K562 (cell line): Measurements from ENCODE around the gene GLG1. TPM values are rescaled to one million over a fixed set of nuclear protein-coding genes. Genes with fewer than 3 reads are reported as not detected.

Experiments
- ARID1B ChIP-seq: fragments of 450-650 bp; IDR thresholded peaks from 2 replicates; pipeline ENCODE4 v1.6.1; 2016; ENCODE audit warnings: antibody characterized with exemption, mild to moderate bottlenecking, inconsistent platforms
- BACH1 ChIP-seq: fragments of 200-800 bp; sonication (Bioruptor generic); IDR thresholded peaks from 2 replicates; pipeline ENCODE4 v1.6.1; 2016; ENCODE audit warnings: missing genetic modification characterization, missing compliant biosample characterization
- CREB1 ChIP-seq, 2 experiments: sonication (generic) in 1 of 2; formaldehyde crosslinking in 1 of 2; IDR thresholded peaks; 2 replicates each; pipeline versions ENCODE4 v1.6.1 to v1.8.0; 2012 to 2022; ENCODE audit warnings: inconsistent platforms in 1 of 2, mild to moderate bottlenecking in 1 of 2, missing genetic modification reagents in 1 of 2, moderate library complexity in 1 of 2
- EGR1 ChIP-seq: fragments of 450-650 bp; conservative IDR thresholded peaks from 2 replicates; pipeline ENCODE4 v1.6.1; 2017; ENCODE audit warnings: mild to moderate bottlenecking
- FOS ChIP-seq: IDR thresholded peaks from 3 replicates; pipeline ENCODE4 v1.6.1; 2011; ENCODE audit not compliant: insufficient read length; ENCODE audit errors: extremely low read depth
- L3MBTL2 ChIP-seq: fragments of 450-650 bp; IDR thresholded peaks from 2 replicates; pipeline ENCODE4 v1.6.1; 2016; ENCODE audit warnings: mild to moderate bottlenecking, moderate library complexity
- MAZ ChIP-seq, 2 experiments: fragments of 450-650 bp in 1 of 2; sonication (generic) in 1 of 2; formaldehyde crosslinking; IDR thresholded peaks in 1 of 2; conservative IDR thresholded peaks in 1 of 2; 2 replicates each; pipeline versions ENCODE4 v1.4.0 to v1.5.0; 2020; ENCODE audit warnings: mild to moderate bottlenecking in 1 of 2, missing genetic modification reagents in 1 of 2
- NBN ChIP-seq: fragments of 450-650 bp; IDR thresholded peaks from 2 replicates; pipeline ENCODE4 v1.6.1; 2016; ENCODE audit warnings: low read depth, mild to moderate bottlenecking
- SMARCA4 ChIP-seq: fragments of 450-650 bp; IDR thresholded peaks from 2 replicates; pipeline ENCODE4 v1.6.1; 2016
- SMARCC2 ChIP-seq: fragments of 450-650 bp; IDR thresholded peaks from 2 replicates; pipeline ENCODE4 v1.6.1; 2017; ENCODE audit warnings: antibody characterized with exemption, moderate library complexity, mild to moderate bottlenecking, low read depth
- SMARCE1 ChIP-seq: fragments of 450-650 bp; IDR thresholded peaks from 2 replicates; pipeline ENCODE4 v1.7.1; 2016; ENCODE audit warnings: mild to moderate bottlenecking
- STAT5A ChIP-seq: IDR thresholded peaks from 2 replicates; pipeline ENCODE4 v1.6.1; 2012; ENCODE audit warnings: low read length, inconsistent platforms, borderline replicate concordance
- ZNF740 ChIP-seq, 3 experiments: fragments of 200-800 bp in 1 of 3; sonication (Bioruptor generic) in 1 of 3; sonication (generic) in 1 of 3; formaldehyde crosslinking in 1 of 3; IDR thresholded peaks; 2 replicates each; pipeline versions ENCODE4 v1.6.1 to v1.8.0; 2016 to 2022; ENCODE audit warnings: mild to moderate bottlenecking in 2 of 3, missing compliant biosample characterization in 2 of 3, missing genetic modification characterization in 2 of 3, missing genetic modification reagents in 1 of 3
- polyA plus RNA-seq, 8 experiments: library from polyadenylated mRNA; depleted of rRNA in 4 of 8; stranded (reverse) in 5 of 8; unstranded in 3 of 8; fragments of >200 nt; fragmentation: Nextera tagmentation in 2 of 8; fragmentation: Illumina TruSeq in 1 of 8; extraction: Ambion mirVana in 2 of 8; extraction: Trizol in 1 of 8; gene quantifications; 2 replicates each; pipeline versions ENCODE4 v1.2.1 to v1.2.3, GENCODE V29; 2011 to 2014; ENCODE audit warnings: inconsistent platforms in 1 of 8, missing spikeins in 1 of 8
- total RNA-seq, 7 experiments: library from RNA; depleted of rRNA in 6 of 7; stranded (reverse); fragments of >200 nt in 6 of 7; fragmentation: Illumina TruSeq in 2 of 7; extraction: Trizol in 2 of 7; gene quantifications; 2 replicates each; pipeline versions ENCODE4 v1.2.1 to v1.2.3, GENCODE V29; 2011 to 2021; ENCODE audit warnings: low replicate concordance in 1 of 7
- TF ChIP-seq, protein P1 (sequence below), 2 experiments: fragments of 450-650 bp in 1 of 2; IDR thresholded peaks; 2 replicates each; pipeline ENCODE4 v1.6.1; 2011 to 2017; ENCODE audit warnings: low read depth in 2 of 2, antibody characterized with exemption in 1 of 2, borderline replicate concordance in 1 of 2, low read length in 1 of 2, mild to moderate bottlenecking in 1 of 2, mixed read lengths in 1 of 2; ENCODE audit not compliant: control insufficient read depth in 1 of 2
- TF ChIP-seq, protein P2 (sequence below), 2 experiments: IDR thresholded peaks; 2 replicates each; pipeline ENCODE4 v1.6.1; 2011; ENCODE audit warnings: borderline replicate concordance in 1 of 2, control low read depth in 1 of 2, low read depth in 1 of 2, low read length in 1 of 2, mild to moderate bottlenecking in 1 of 2, mixed read lengths in 1 of 2, moderate library complexity in 1 of 2; ENCODE audit not compliant: insufficient read depth in 1 of 2, insufficient read length in 1 of 2, poor library complexity in 1 of 2, severe bottlenecking in 1 of 2; ENCODE audit errors: extremely low read depth in 1 of 2
- TF ChIP-seq, protein P3 (sequence below), 2 experiments: IDR thresholded peaks in 1 of 2; conservative IDR thresholded peaks in 1 of 2; 2 replicates each; pipeline ENCODE4 v1.6.1; 2016; ENCODE audit warnings: low read depth in 2 of 2, mild to moderate bottlenecking in 1 of 2, missing compliant biosample characterization in 1 of 2, missing genetic modification characterization in 1 of 2, moderate library complexity in 1 of 2

Gene GLG1
- total and polyA plus RNA-seq, 9 of the 15 experiments (the other 6 are each of a cell fraction or from before 2014, with no cell fraction given) = 6.2 to 36.0 (median 23.6) TPM

GRCh38 chr16:74563828-74564263 is 43.1 kb downstream of the GLG1 start (continued):
- TF ChIP-seq, protein P1, sequence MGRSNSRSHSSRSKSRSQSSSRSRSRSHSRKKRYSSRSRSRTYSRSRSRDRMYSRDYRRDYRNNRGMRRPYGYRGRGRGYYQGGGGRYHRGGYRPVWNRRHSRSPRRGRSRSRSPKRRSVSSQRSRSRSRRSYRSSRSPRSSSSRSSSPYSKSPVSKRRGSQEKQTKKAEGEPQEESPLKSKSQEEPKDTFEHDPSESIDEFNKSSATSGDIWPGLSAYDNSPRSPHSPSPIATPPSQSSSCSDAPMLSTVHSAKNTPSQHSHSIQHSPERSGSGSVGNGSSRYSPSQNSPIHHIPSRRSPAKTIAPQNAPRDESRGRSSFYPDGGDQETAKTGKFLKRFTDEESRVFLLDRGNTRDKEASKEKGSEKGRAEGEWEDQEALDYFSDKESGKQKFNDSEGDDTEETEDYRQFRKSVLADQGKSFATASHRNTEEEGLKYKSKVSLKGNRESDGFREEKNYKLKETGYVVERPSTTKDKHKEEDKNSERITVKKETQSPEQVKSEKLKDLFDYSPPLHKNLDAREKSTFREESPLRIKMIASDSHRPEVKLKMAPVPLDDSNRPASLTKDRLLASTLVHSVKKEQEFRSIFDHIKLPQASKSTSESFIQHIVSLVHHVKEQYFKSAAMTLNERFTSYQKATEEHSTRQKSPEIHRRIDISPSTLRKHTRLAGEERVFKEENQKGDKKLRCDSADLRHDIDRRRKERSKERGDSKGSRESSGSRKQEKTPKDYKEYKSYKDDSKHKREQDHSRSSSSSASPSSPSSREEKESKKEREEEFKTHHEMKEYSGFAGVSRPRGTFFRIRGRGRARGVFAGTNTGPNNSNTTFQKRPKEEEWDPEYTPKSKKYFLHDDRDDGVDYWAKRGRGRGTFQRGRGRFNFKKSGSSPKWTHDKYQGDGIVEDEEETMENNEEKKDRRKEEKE (IDR thresholded peaks at IDR 0.05; ENCODE audit: borderline replicate concordance in 1 of 2, control insufficient read depth in 1 of 2, low read depth in 2 of 2, low read length in 1 of 2) = 0 out of 4 replicates have a peak, but pooled peaks of 1 of the 2 experiments have one; percentile 72
- peak; percentile 84; the same call in 1 of the 2 replicates for TF ChIP-seq BACH1 (tag)
- TF ChIP-seq SMARCE1 = peak; percentile 91
- TF ChIP-seq CREB1 (IDR thresholded peaks at IDR 0.05) = no peak
- peak; percentile 52; the same call in 1 of the 2 replicates for TF ChIP-seq CREB1 (CRISPR knock-in tag; IDR thresholded peaks at IDR 0.05)
- peak; percentile 88 for TF ChIP-seq ARID1B
- TF ChIP-seq STAT5A = peak; percentile 9; the same call in 1 of the 2 replicates
- TF ChIP-seq NBN = peak; percentile 65
- TF ChIP-seq, protein P2, sequence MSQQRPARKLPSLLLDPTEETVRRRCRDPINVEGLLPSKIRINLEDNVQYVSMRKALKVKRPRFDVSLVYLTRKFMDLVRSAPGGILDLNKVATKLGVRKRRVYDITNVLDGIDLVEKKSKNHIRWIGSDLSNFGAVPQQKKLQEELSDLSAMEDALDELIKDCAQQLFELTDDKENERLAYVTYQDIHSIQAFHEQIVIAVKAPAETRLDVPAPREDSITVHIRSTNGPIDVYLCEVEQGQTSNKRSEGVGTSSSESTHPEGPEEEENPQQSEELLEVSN (IDR thresholded peaks at IDR 0.05; ENCODE audit: borderline replicate concordance in 1 of 2, extremely low read depth in 1 of 2, insufficient read depth in 1 of 2, insufficient read length in 1 of 2, low read depth in 1 of 2, low read length in 1 of 2, poor library complexity in 1 of 2, severe bottlenecking in 1 of 2) = peak; percentile 41 to 91
- peak; percentile 94 for TF ChIP-seq L3MBTL2
- peak; percentile 18; the same call in 1 of the 2 replicates for TF ChIP-seq EGR1
- TF ChIP-seq ZNF740 (CRISPR knock-in tag; IDR thresholded peaks at IDR 0.05) = no peak
- TF ChIP-seq ZNF740 (tag; IDR thresholded peaks at IDR 0.05) = no peak
- TF ChIP-seq SMARCA4 = peak; percentile 91
- peak in 1 of 2 experiments; percentile 36; a peak in 1 of 4 replicates for TF ChIP-seq MAZ (CRISPR knock-in tag; conservative IDR thresholded peaks at IDR 0.05 in 1 of 2, IDR thresholded peaks at IDR 0.05 in 1 of 2)
- TF ChIP-seq, protein P3, sequence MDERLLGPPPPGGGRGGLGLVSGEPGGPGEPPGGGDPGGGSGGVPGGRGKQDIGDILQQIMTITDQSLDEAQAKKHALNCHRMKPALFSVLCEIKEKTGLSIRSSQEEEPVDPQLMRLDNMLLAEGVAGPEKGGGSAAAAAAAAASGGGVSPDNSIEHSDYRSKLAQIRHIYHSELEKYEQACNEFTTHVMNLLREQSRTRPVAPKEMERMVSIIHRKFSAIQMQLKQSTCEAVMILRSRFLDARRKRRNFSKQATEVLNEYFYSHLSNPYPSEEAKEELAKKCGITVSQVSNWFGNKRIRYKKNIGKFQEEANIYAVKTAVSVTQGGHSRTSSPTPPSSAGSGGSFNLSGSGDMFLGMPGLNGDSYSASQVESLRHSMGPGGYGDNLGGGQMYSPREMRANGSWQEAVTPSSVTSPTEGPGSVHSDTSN (CRISPR knock-in tag; IDR thresholded peaks at IDR 0.05; ENCODE audit: low read depth) = no peak
- TF ChIP-seq, protein P3 (tag; conservative IDR thresholded peaks at IDR 0.05; ENCODE audit: low read depth) = peak; percentile 85
- TF ChIP-seq FOS = no peak
- peak; percentile 74; the same call in 1 of the 2 replicates for TF ChIP-seq SMARCC2
